Activated CD4-positive, alpha-beta T cell treated with anti-CD3 and anti-CD28 coated beads, Interleukin-2, amount 50 U/mL, for 16 hours (primary cell): ENCODE measurements around the gene AUH.

ENCODE experiments used
- DNase-seq: peaks from one replicate; pipeline ENCODE4 v3.0.0-alpha.2; 2020

Gene AUH

GRCh38 chr9:91289244-91289643 is 72.5 kb downstream of the AUH start:
- DNase-seq, result no peak

- DNase-seq, result peak; percentile 41
Measured at GRCh38 chr9:91285729-91286353, 75.9 kb downstream of the AUH start.

GRCh38 chr9:91282292-91282691 is 79.4 kb downstream of the AUH start:
- DNase-seq, result no peak

- no peak for DNase-seq
Measured at GRCh38 chr9:91279296-91280204, 82.2 kb downstream of the AUH start.

GRCh38 chr9:91276513-91276912 is 85.2 kb downstream of the AUH start:
- no peak for DNase-seq

GRCh38 chr9:91275655-91276054 is 86.1 kb downstream of the AUH start:
- DNase-seq, result no peak

- no peak for DNase-seq
Measured at GRCh38 chr9:91274949-91275492, 86.7 kb downstream of the AUH start.

- DNase-seq, result peak; percentile 59
Measured at GRCh38 chr9:91273853-91274552, 87.7 kb downstream of the AUH start.

GRCh38 chr9:91271156-91271555 is 90.6 kb downstream of the AUH start:
- no peak for DNase-seq

- no peak for DNase-seq
Measured at GRCh38 chr9:91269907-91270491, 91.7 kb downstream of the AUH start.

- DNase-seq, result no peak
Measured at GRCh38 chr9:91266448-91266847, 95.3 kb downstream of the AUH start.

GRCh38 chr9:91265514-91265913 is 96.2 kb downstream of the AUH start:
- no peak for DNase-seq

- no peak for DNase-seq
Measured at GRCh38 chr9:91261417-91261816, 100.3 kb downstream of the AUH start.

GRCh38 chr9:91259162-91259561 is 102.6 kb downstream of the AUH start:
- no peak for DNase-seq

GRCh38 chr9:91258451-91258850 is 103.3 kb downstream of the AUH start:
- DNase-seq, result no peak

- DNase-seq, result no peak
Measured at GRCh38 chr9:91256235-91256634, 105.5 kb downstream of the AUH start.

- DNase-seq, result no peak
Measured at GRCh38 chr9:91255327-91255726, 106.4 kb downstream of the AUH start.

GRCh38 chr9:91253488-91253887 is 108.2 kb downstream of the AUH start:
- peak; percentile 65 for DNase-seq

- DNase-seq, result no peak
Measured at GRCh38 chr9:91248707-91249106, 113.0 kb downstream of the AUH start.

- DNase-seq, result no peak
Measured at GRCh38 chr9:91247278-91247677, 114.4 kb downstream of the AUH start.

- no peak for DNase-seq
Measured at GRCh38 chr9:91246846-91247245, 114.9 kb downstream of the AUH start.

- peak; percentile 69 for DNase-seq
Measured at GRCh38 chr9:91245431-91246313, 116.0 kb downstream of the AUH start.
